Subcutaneous abdominal adipose tissue (tissue), 5 donors: Measurements from ENCODE around the gene PTGDS.

Experiments used
- H3K27ac ChIP-seq: one replicate; pipeline ENCODE4 v1.7.0; 2013; ENCODE audit warnings: low read depth, mild to moderate bottlenecking, inconsistent platforms, low read length, moderate library complexity
- H3K27me3 ChIP-seq, 5 donors: one replicate each; pipeline ENCODE4 v1.7.0; 2013; ENCODE audit warnings: low read length in 5 of 5, inconsistent platforms in 1 of 5; ENCODE audit not compliant: control insufficient read depth in 5 of 5, insufficient read depth in 4 of 5
- H3K36me3 ChIP-seq, 5 donors: one replicate each; pipeline ENCODE4 v1.7.0; 2013; ENCODE audit warnings: low read length in 5 of 5; ENCODE audit not compliant: control insufficient read depth in 5 of 5, insufficient read depth in 5 of 5
- H3K4me1 ChIP-seq, 5 donors: one replicate each; pipeline ENCODE4 v1.7.0; 2013; ENCODE audit warnings: low read length in 5 of 5, mild to moderate bottlenecking in 3 of 5, moderate library complexity in 1 of 5; ENCODE audit not compliant: control insufficient read depth in 5 of 5, insufficient read depth in 5 of 5
- H3K4me3 ChIP-seq, 5 donors: one replicate each; pipeline ENCODE4 v1.7.0; 2013; ENCODE audit warnings: low read length in 5 of 5, low read depth in 1 of 5
- H3K9ac ChIP-seq, 5 donors: one replicate each; pipeline ENCODE4 v1.7.0; 2013; ENCODE audit warnings: low read length in 5 of 5, mild to moderate bottlenecking in 4 of 5, moderate library complexity in 3 of 5
- H3K9me3 ChIP-seq, 5 donors: one replicate each; pipeline ENCODE4 v1.7.0; 2013; ENCODE audit warnings: low read length in 5 of 5; ENCODE audit not compliant: control insufficient read depth in 5 of 5
- donor health status: healthy.
- donor health status: healthy.
- donor health status: healthy.
- donor health status: healthy.
- donor health status: healthy.

Gene PTGDS

DNA sequence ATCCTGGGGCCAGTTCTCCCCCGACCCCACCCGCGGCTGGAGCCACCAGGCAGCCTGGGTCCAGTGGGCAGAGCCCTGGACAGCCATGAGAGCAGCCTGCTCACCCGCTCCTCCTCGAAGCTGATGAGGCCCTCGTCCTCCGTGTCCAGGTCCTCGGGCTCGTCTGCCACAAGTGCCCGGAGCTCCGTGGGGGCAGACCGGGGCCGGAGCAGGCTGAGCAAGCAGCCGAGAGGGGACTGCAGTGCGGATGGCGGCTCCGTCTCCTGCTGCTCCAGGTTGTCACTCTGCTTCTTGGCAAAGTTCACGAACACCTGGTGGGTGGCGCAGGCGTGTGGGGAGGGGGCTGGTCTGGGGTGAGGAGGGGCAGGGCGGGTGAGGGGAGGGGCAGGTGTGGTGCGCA is 31.0 kb downstream of the PTGDS start:
- H3K4me3 ChIP-seq = no peak overlapping the region
- peaks cover 0 to 47% (median 32%) of the 10 kb centered on the region in 5 donors for H3K36me3 ChIP-seq
- no peak overlapping the region for H3K9ac ChIP-seq
- H3K4me1 ChIP-seq = no peaks in the 10 kb centered on the region
- peaks cover 0 to 3% (median 0%) of the 10 kb centered on the region in 5 donors for H3K9me3 ChIP-seq
- no peak overlapping the region for H3K27ac ChIP-seq
- H3K27me3 ChIP-seq = no peaks in the 10 kb centered on the region

- peaks cover 0 to 3% (median 0%) of the 10 kb centered on the region in 5 donors for H3K9me3 ChIP-seq
- H3K4me3 ChIP-seq = no peak overlapping the region
- H3K36me3 ChIP-seq = peaks cover 0 to 56% (median 39%) of the 10 kb centered on the region in 5 donors
- H3K27me3 ChIP-seq = no peaks in the 10 kb centered on the region
- H3K27ac ChIP-seq = no peak overlapping the region
- no peak overlapping the region for H3K9ac ChIP-seq
- H3K4me1 ChIP-seq = no peaks in the 10 kb centered on the region
These were observed 31.9 kb downstream of the PTGDS start for GRCh38 chr9:137009217-137009616.

DNA sequence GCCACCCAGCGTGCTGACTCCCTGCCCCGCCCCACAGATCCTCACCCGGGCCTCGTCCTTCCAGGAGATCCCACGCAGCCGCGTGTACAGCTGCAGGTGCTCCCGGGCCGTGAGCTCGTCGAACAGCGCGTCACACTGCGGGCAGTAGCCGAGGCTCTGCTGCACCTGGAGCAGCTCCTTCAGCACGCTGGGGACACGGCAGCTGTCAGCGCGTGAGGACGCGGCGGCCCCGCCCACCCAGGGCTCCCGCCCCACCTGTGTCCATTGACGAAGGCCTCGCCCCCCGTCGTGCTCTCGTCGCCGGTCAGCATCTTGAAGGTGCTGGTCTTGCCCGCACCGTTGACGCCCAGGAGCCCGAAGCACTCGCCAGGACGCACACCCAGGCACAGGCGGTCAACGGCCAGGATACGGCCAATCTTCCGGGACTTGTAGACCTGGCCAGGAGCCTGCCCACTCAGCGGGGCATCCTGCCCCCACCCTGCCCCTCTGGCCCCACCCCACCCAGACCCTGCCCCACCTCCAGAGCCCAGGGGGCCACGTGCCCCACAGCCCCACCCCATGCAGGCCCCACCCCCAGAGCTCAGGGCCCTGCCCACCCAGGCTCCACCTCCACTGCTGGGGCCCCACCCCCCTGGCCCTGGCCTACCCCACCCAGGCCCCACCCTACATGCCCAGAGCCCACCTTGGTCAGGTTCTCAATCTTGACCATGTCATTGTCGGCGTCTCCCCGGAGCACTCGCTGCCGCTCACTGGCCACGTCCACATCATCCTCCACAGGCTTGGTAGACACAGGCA is 32.8 kb downstream of the PTGDS start:
- H3K4me1 ChIP-seq = no peaks in the 10 kb centered on the region
- no peak overlapping the region for H3K9ac ChIP-seq
- no peaks in the 10 kb centered on the region for H3K27me3 ChIP-seq
- no peaks in the 10 kb centered on the region for H3K9me3 ChIP-seq
- no peak overlapping the region for H3K4me3 ChIP-seq
- H3K27ac ChIP-seq = no peak overlapping the region
- H3K36me3 ChIP-seq = peaks cover 0 to 65% (median 48%) of the 10 kb centered on the region in 5 donors

GRCh38 chr9:137011156-137011555 is 33.9 kb downstream of the PTGDS start:
- Histone ChIP-seq H3K4me1 (no peaks in the 10 kb centered on the region), H3K9ac (no peak overlapping the region), H3K27me3 (no peaks in the 10 kb centered on the region), H3K9me3 (no peaks in the 10 kb centered on the region), H3K4me3 (no peak overlapping the region), H3K27ac (no peak overlapping the region), H3K36me3 (peaks cover 0 to 75% (median 57%) of the 10 kb centered on the region in 5 donors)

DNA sequence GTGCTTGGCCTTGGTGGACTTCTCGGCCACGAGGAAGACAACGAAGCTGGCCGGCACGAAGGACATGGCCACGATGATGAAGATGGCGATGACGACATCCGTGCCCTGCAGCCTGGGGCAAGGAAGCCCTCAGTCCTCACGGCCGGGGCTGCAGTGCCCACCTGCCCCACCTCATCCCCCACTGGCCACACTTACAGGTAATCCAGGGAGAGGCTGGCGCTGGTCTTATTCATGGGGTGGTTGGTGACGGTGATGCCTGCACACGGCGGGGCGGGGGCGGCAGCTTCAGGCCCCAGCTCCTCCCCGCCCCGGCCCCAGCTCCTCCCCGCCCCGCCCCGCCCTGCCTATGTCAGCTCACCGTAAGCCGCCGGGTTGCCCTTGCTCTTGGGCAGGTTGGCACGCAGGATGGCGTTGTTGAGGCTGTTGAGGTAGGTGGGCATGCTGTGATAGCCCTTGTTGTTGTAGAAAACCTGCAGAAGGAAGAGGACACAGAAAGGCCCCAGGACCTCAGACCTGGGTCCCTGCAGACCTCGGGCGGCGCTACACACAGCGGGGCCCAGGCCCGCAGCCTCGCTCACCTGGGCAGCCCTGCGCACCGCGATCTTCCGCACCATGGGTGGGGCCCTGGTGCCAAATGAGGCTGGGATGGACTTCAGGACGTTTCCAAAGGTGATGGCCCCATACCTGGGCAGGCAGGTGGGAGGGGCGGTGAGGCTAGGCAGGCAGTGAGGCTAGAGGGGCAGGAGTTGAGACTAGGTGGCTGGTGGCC is 34.8 kb downstream of the PTGDS start:
- no peak overlapping the region for H3K4me3 ChIP-seq
- H3K4me1 ChIP-seq = no peaks in the 10 kb centered on the region
- H3K27ac ChIP-seq = no peak overlapping the region
- H3K27me3 ChIP-seq = no peaks in the 10 kb centered on the region
- H3K36me3 ChIP-seq = peaks cover 0 to 84% (median 64%) of the 10 kb centered on the region in 5 donors
- no peak overlapping the region for H3K9ac ChIP-seq
- no peaks in the 10 kb centered on the region for H3K9me3 ChIP-seq

GRCh38 chr9:137012694-137013570 is 35.6 kb downstream of the PTGDS start:
- peaks cover 0 to 86% (median 69%) of the 10 kb centered on the region in 5 donors for H3K36me3 ChIP-seq

GRCh38 chr9:137013571-137013940 is 36.3 kb downstream of the PTGDS start:
- Histone ChIP-seq H3K9me3 (no peaks in the 10 kb centered on the region), H3K4me1 (no peaks in the 10 kb centered on the region), H3K27ac (no peak overlapping the region), H3K9ac (no peak overlapping the region), H3K4me3 (no peak overlapping the region), H3K27me3 (no peaks in the 10 kb centered on the region), H3K36me3 (peaks cover 0 to 82% (median 66%) of the 10 kb centered on the region in 5 donors)

More at GRCh38 chr9:137012694-137013570, 35.6 kb downstream of the PTGDS start:
- Histone ChIP-seq H3K4me1 (no peaks in the 10 kb centered on the region), H3K27ac (no peak overlapping the region), H3K9me3 (no peaks in the 10 kb centered on the region), H3K4me3 (no peak overlapping the region), H3K27me3 (no peaks in the 10 kb centered on the region), H3K9ac (no peak overlapping the region)

DNA sequence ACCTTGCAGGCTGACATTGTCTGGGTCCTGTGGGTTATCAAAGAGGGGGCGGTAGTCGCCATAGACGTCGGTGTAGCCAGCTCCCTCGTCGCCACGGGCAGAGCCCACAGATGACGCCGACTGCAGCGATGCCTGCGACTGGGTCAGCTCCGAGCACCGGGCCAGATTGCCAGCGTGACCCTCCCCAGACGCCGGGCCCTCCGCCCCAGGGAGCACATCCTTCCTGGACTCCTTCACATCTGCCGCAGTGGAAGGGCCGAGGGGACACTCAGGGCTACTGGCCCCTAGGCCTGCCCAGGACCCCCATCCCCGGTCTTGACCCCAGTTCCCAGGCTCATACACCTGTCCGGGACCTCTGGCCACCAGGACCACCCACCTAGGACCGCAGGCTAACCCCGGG is 36.9 kb downstream of the PTGDS start:
- Histone ChIP-seq H3K27ac (no peak overlapping the region), H3K36me3 (peaks cover 0 to 85% (median 69%) of the 10 kb centered on the region in 5 donors), H3K9ac (no peak overlapping the region), H3K9me3 (no peaks in the 10 kb centered on the region), H3K27me3 (no peaks in the 10 kb centered on the region), H3K4me1 (no peaks in the 10 kb centered on the region), H3K4me3 (no peak overlapping the region)

GRCh38 chr9:137014776-137015539 is 37.7 kb downstream of the PTGDS start:
- peaks cover 0 to 81% (median 63%) of the 10 kb centered on the region in 5 donors for H3K36me3 ChIP-seq
- no peak overlapping the region for H3K9ac ChIP-seq

More at GRCh38 chr9:137014776-137015539, 37.7 kb downstream of the PTGDS start:
- H3K9me3 ChIP-seq = no peaks in the 10 kb centered on the region
- H3K4me1 ChIP-seq = no peaks in the 10 kb centered on the region
- no peak overlapping the region for H3K4me3 ChIP-seq
- no peaks in the 10 kb centered on the region for H3K27me3 ChIP-seq
- H3K27ac ChIP-seq = no peak overlapping the region
